HG02885 (cell line): ENCODE results near the gene ADARB1.
"Not testable (repeated sequence)": the region's sequence is repeated elsewhere in the genome, so short reads cannot be mapped to it uniquely, and the experiment has no call there.

Source experiments
- ATAC-seq: cut with Tn5 transposase; IDR thresholded peaks from one replicate; pipeline ENCODE4 v1.9.1; 2021; ENCODE audit warnings: mild to moderate bottlenecking; ENCODE audit not compliant: unreplicated experiment, poor library complexity

ADARB1 gene, protein sequence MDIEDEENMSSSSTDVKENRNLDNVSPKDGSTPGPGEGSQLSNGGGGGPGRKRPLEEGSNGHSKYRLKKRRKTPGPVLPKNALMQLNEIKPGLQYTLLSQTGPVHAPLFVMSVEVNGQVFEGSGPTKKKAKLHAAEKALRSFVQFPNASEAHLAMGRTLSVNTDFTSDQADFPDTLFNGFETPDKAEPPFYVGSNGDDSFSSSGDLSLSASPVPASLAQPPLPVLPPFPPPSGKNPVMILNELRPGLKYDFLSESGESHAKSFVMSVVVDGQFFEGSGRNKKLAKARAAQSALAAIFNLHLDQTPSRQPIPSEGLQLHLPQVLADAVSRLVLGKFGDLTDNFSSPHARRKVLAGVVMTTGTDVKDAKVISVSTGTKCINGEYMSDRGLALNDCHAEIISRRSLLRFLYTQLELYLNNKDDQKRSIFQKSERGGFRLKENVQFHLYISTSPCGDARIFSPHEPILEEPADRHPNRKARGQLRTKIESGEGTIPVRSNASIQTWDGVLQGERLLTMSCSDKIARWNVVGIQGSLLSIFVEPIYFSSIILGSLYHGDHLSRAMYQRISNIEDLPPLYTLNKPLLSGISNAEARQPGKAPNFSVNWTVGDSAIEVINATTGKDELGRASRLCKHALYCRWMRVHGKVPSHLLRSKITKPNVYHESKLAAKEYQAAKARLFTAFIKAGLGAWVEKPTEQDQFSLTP

DNA sequence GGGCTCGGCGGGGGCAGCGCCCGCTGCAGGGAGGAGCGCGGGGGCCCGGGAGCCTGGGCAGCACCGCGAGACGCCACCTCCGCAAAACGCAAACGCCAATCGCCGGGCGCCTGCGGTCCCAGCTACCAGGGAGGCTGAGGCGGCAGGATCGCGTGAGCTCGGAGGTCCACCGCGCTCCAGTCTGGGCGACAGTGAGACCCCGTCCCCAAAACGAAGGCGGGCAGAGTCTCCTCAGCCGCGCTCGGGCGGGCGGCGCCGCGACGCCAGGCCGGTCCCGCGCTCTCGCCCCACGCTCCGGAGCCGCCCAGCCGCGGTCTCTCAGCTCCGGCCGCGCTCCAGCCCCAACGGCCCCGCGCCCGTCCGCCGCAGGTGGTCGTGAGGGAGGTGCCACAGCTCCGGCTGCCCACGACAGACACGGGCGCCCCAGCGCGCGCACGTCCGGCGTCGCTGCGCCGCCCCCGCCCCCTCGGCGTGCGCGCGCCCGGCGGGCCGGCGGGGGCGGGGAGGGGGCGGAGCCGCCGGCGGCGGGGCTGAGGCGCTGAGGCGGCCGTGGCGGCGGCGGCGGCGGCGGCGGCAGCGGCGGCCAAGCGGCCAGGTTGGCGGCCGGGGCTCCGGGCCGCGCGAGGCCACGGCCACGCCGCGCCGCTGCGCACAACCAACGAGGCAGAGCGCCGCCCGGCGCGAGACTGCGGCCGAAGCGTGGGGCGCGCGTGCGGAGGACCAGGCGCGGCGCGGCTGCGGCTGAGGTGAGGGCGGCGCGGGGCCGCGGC is at the start of gene ADARB1:
ADARB1 (plus strand) TSS at position 533 of the 770 bp plus-strand sequence. CDS start 97,077 bp downstream, outside the sequence.
- peak; percentile 77 for ATAC-seq

DNA sequence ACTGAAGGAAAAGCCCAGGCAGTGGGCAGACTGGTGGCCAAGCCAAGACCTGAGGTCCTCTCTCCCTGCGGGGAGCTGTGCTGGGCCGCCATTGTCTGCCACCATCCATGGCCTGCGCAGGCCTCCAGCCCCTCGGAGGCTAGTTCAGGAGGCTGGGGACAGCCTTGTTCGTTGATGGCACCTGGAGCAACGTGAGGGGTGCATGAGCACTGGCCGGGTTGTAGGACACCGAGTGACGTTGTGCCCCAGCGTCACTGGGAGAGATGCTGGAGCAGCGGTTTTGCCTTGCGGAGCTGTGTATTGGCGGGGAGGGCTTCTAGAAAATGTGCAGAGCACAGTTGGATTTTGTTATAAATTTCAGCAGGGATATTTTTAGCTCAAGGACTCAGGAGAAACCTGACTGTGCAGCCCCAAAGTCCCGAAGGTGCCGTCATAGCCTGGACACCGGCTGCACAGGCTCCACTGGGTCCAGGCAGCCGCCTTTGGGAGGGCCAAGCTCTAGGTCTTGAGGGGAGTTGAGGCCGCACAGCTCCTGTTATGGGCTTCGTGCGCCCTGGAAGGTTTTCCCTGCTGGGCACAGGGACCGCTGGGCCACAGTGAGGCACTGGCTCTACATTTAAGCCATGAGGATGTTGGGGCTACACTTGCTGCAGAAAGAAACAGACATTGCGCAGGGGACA is 48.2 kb upstream of the ADARB1 start:
- no peak for ATAC-seq

DNA sequence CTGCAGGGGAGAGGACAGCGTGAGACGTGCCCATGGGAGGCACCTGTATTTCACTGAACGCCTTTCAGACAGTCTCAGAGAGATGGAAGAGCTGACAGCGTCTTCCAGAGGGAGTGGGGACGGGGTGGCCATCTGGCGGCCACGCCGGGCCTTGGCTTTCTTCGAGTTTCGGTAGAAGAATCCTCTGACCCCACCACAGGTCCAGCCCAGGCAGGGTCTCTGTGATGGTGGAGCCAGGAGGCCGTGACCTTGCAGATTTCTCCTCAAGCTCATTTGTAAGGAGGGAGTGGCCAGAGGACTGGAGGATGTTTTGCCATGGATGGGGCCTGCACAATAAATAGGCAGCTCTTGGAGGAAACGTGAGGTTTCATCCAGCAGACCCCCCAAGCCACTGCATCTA is 47.6 kb upstream of the ADARB1 start:
- ATAC-seq = no peak

- no peak for ATAC-seq
Measured at GRCh38 chr21:45027241-45028196, 46.9 kb upstream of the ADARB1 start.

DNA sequence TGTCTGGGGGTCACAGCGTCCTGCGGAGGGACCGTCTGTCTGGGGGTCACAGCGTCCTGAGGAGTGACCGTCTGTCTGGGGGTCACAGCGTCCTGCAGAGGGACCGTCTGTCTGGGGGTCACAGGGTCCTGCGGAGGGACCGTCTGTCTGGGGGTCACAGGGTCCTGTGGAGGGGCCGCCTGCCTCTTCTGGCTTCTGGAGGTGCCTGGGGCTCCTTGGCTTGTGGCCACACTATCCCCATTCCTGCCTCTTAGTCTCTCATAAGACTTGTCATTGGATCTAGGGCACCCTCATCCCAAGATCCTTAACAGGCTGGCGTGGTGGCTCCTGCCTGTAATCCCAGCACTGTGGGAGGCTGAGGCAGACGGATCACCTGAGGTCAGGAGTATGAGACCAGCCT is 45.7 kb upstream of the ADARB1 start:
- ATAC-seq = not testable (repeated sequence)

DNA sequence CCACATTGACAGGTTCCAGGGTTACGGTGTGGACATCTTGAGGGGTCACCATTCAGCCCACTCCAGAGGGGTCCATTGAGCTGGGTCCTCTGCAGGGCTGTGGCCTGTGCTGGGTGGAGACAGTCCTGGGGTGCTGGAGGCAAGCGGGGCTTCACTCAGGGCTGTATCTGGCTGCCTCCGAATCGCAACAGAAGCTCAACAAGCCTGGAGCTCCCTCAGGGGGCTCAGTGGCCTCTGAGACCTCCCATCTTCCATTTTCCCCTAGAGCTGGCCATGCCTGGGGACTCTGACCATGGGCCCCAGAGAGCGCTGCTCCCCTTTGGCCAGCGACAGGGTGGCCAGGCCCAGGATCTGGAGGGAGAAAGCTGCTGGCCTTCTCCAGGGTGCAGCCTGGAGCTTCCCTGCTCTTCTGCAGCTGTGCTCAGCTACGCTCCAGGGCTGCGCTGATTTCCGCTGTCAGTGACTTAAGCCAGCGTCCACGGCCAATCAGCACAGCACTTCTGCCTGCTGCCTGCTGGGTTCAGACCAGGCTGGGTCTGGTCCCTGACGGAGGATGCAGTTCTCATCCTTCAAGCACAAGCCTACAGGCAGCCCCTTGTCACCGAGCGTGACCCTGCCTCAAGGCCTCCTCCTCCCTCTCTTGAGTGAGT is 45.0 kb upstream of the ADARB1 start:
- ATAC-seq = no peak

DNA sequence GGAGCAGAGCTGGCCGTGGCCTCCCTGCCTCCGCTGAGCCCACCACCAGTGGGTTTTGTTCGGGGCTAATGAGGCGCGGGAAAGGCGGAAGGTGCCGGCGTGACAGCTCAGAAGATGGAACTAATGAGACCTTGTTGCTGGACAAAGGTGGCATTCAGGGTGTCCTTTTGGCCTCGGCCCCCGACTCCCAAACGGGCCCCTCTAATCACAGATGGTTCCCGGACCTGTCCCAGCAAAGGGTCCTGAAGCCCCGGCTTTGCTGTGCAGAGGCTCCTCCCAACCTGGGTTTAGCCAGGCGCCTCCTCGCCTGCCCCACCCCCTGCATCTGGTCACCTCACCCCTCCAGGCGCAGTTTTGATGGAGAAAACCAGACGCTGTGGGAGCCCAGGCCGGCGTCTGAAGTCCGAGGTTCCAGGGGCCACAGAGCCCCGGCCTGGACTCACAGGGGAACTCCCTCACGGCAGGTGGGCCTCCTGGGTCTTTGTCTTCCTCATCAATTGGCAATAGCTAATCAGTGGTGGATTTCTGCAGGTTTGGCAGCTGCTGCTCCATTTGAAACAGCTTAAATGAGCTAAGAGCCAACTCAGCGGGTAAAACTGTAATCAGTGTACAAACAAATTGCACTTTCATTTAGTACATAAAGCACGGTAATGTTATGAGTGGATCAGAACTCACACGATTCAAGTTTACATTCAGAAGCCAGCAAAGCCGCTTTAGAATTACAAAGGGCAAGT is 44.3 kb upstream of the ADARB1 start:
- no peak for ATAC-seq

- no peak for ATAC-seq
Measured at GRCh38 chr21:45030682-45031570, 43.5 kb upstream of the ADARB1 start.

- no peak for ATAC-seq
Measured at GRCh38 chr21:45031571-45032191, 42.7 kb upstream of the ADARB1 start.

- ATAC-seq = no peak
Measured at GRCh38 chr21:45032332-45032731, 42.0 kb upstream of the ADARB1 start.

DNA sequence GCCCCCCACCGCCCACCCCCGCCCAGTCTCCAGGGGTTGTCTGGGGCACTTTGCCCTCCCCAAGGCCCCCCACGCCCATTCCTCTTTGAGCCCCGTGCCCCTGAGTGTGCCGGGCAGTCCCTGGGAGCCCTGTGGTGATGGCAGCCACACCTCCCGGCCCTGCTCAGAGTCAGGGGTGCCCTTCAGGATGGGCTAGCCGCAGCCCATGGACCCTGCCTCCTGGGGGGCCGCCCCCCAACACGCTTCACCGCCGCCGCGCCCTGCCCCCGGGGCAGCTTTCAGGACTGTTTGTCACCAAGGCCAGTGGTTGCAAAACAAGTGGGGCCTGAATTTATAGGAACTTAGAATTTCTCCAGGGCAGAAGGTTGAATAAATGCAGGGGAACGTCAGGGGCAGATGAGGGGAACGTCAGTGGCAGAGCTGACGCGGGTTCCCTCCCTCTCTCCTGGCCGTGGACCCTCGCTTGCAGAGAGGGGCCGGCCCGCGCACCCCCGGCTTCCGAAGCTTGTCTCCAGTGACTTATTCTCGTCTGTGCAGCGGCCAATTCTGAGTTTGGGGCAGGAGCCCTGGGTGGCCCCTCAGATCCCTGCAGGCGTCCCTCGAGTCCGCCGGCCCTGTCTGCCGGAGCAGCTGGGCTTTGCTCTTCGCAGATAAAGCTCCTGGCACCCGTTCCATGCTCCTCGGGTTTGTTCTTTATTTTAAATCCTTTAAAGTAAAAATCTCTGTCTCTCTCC is 41.2 kb upstream of the ADARB1 start:
- ATAC-seq = no peak

DNA sequence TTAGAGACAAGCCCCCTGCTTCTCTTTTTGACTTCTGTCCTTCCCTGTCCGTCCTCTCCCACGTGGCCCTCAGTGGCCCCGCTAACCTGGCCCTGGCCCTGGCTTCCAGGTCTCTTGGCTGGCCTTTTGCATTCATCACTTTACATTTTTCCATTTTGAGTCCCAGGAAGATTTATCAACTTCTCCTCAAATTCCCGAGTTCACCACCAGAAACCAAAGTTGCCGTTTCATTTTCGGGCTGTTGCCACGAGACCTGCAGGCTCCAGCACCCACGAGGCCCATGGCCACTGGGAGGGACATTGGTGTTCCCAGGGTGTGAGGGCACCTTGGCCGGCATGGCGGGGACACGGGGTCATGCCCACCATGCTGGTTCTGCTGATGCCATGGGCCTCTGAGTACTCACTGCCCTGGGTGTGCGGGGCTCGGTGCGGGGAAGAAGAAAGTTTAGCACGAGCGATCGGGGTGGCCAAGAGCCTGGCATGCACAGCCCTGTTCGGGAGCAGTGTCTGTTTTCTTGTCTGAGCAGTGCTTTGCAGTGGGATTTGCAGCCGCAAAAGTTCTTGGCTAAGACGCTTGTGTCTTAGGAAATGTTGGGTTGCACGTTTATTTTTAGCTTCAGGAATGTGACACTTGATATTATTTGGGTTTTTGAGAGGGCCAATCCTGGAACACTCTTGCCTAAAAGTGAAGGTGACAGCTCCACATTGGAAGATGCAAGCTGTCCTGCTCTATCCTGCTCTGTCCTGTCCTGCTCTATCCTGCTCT is 40.4 kb upstream of the ADARB1 start:
- no peak for ATAC-seq

GRCh38 chr21:45034556-45035476 is 39.6 kb upstream of the ADARB1 start:
- ATAC-seq = no peak

- no peak for ATAC-seq
Measured at GRCh38 chr21:45035477-45035848, 38.9 kb upstream of the ADARB1 start.
